HG02642 (cell line): ENCODE results near the gene KBTBD8.

Experiments used
- ATAC-seq: cut with Tn5 transposase; IDR thresholded peaks from one replicate; pipeline ENCODE4 v1.9.1; 2021; ENCODE audit warnings: mild to moderate bottlenecking; ENCODE audit not compliant: unreplicated experiment, poor library complexity

Gene KBTBD8

GRCh38 chr3:67030785-67031740 lies 33.0 kb downstream of the KBTBD8 start:
- ATAC-seq = peak; percentile 80

- no peak for ATAC-seq
Observed at GRCh38 chr3:67031986-67032385, 33.9 kb downstream of the KBTBD8 start.

- ATAC-seq = no peak
Observed at GRCh38 chr3:67033079-67033478, 35.0 kb downstream of the KBTBD8 start.

- no peak for ATAC-seq
Observed at GRCh38 chr3:67034371-67034770, 36.3 kb downstream of the KBTBD8 start.

GRCh38 chr3:67037615-67038014 lies 39.5 kb downstream of the KBTBD8 start:
- ATAC-seq = no peak

GRCh38 chr3:67044295-67044694 lies 46.2 kb downstream of the KBTBD8 start:
- ATAC-seq = no peak

- ATAC-seq = no peak
Observed at GRCh38 chr3:67044955-67045354, 46.8 kb downstream of the KBTBD8 start.

- ATAC-seq = no peak
Observed at GRCh38 chr3:67045711-67046465, 47.8 kb downstream of the KBTBD8 start.

- ATAC-seq = no peak
Observed at GRCh38 chr3:67047051-67047450, 48.9 kb downstream of the KBTBD8 start.

GRCh38 chr3:67048067-67048714 lies 50.1 kb downstream of the KBTBD8 start:
- peak; percentile 90 for ATAC-seq

- peak; percentile 68 for ATAC-seq
Observed at GRCh38 chr3:67048715-67049074, 50.6 kb downstream of the KBTBD8 start.

- no peak for ATAC-seq
Observed at GRCh38 chr3:67059443-67059842, 61.3 kb downstream of the KBTBD8 start.
